T-helper 17 cell (primary cell): ENCODE data around the gene JMJD8. TPM values are rescaled to one million over a fixed set of nuclear protein-coding genes. Genes with fewer than 3 reads are reported as not detected.

Experiments
- ATAC-seq: fragments of 150-1000 bp; cut with Tn5 transposase; 2 replicates; pipeline ENCODE4 v1.10.0; 2021; ENCODE audit warnings: mild to moderate bottlenecking, moderate library complexity
- DNase-seq, 3 donors: peaks; one replicate each; pipeline versions ENCODE4 v3.0.0 to v3.0.0-alpha.2; 2020 to 2021
- H3K9me3 ChIP-seq: one replicate; pipeline ENCODE4 v1.7.0; 2013; ENCODE audit warnings: low read length, mild to moderate bottlenecking; ENCODE audit not compliant: control insufficient read depth, poor library complexity, severe bottlenecking
- H3K27ac Mint-ChIP-seq: one replicate; pipeline ENCODE4 v1.8.0; 2022; ENCODE audit warnings: mild to moderate bottlenecking, moderate library complexity, mixed read lengths
- H3K27me3 Mint-ChIP-seq: one replicate; pipeline ENCODE4 v1.8.0; 2022; ENCODE audit warnings: mixed read lengths
- H3K36me3 Mint-ChIP-seq: one replicate; pipeline ENCODE4 v1.8.0; 2022; ENCODE audit warnings: low read depth, mixed read lengths
- H3K4me1 Mint-ChIP-seq: one replicate; pipeline ENCODE4 v1.8.0; 2022; ENCODE audit warnings: mild to moderate bottlenecking, mixed read lengths
- H3K4me3 Mint-ChIP-seq: one replicate; pipeline ENCODE4 v1.8.0; 2022; ENCODE audit warnings: mild to moderate bottlenecking, moderate library complexity, mixed read lengths
- total RNA-seq, 4 donors: library from RNA in 2 of 4; stranded (reverse) in 2 of 4; gene quantifications; one replicate each; pipeline ENCODE4 v1.2.3 and lab custom pipeline; 2022 to 2026

Gene JMJD8
- total RNA-seq, 2 donors from 2014 or later: 28.0 to 36.1 TPM

DNA sequence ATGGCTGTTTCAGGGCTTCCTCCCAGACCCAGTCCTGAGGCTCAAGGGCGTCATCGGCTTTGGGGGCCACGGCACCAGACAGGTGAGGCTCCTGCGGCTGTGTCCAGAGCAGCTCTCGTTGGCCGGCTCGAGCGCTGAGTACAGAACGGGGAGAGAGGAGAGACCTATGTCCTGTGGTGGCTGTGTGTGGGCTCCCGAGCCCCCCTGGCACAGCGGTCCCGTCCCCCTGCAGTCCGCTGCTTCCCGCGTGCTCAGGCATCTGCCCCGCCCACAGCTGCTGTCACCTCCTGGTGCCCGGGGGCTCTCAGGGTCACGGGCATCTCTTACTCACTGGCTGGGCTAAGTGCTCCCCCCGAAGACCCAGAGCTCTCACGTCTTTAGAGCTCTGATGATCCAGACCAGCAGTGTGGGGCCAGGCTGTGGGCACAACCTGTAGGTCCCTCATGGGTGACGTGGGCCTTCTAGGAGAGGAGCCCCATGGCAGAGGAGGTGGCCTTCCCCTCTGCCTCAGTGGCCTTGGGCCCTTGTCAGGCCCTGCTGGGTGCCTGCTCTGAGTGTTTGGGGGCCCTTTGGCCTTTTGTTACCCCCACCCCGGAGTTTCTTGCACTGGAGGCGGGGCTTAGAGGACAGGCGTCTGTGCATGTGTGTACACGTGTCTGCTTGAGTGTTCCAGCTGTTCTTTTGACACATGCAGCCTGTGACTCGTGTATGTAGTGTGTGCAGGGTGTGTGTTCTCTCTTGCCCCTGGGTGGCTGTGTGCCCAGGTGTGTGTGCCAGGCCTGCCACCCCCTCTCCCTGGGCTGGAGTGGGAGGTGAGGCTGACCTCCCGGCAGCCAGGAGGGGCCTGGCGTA, 31.5 kb downstream of the JMJD8 start:
- Mint-ChIP-seq H3K27ac (no peak overlapping the region), H3K4me3 (peak overlapping the region; percentile 31), H3K36me3 (no peaks in the 10 kb centered on the region)

DNA sequence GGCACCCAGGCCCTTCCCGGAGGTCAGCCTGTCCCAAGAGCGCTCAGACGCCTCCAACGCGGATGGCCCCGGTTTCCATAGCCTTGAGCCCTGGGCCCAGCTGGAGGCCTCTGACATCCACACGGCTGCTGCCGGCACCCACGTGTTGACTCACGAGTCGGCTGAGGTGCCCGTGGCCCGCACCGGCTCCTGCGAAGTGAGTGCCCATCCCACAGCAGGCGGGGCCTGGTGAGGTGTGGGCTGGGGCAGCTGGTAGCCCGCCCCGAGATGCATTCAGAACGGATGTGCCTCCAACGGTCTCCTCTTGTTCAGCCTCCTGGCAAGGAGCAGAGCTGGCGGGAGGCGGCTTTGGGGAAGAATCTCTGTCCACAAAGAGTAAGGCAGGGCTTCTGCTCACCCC, 32.3 kb downstream of the JMJD8 start:
- Mint-ChIP-seq H3K4me3 (peak overlapping the region; percentile 66), H3K36me3 (no peaks in the 10 kb centered on the region)

More for the DNA sequence above, 31.5 kb downstream of the JMJD8 start:
- Mint-ChIP-seq H3K27me3 (no peaks in the 10 kb centered on the region), H3K4me1 (peaks cover 5% of the 10 kb centered on the region)
- H3K9me3 ChIP-seq: no peaks in the 10 kb centered on the region
- ATAC-seq (no peak), DNase-seq (no peak)

DNA sequence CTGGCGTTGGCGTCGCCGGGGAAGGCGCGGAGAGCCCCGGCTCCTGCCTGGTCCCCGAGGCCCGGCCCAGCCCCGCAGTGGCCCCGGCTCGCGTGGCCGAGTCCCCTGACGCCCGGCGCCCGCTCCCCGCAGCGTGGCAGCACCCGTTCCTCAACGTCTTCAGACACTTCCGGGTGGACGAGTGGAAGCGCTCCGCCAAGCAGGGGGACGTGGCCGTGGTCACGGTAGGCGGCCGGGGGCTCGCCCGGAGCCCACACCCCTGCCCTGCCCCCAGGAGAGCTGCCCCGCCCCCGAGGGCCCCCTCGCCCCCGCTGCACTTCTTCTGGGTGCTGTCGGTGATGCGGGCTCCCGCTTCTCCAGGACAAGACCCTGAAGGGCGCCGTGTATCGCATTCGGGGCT, 34.5 kb downstream of the JMJD8 start:
- peaks cover 8% of the 10 kb centered on the region for H3K4me1 Mint-ChIP-seq
- no peaks in the 10 kb centered on the region for H3K36me3 Mint-ChIP-seq
- no peaks in the 10 kb centered on the region for H3K27me3 Mint-ChIP-seq
- peak overlapping the region; percentile 4 for H3K27ac Mint-ChIP-seq
- peak; percentile 7 for ATAC-seq
- no peaks in the 10 kb centered on the region for H3K9me3 ChIP-seq
- no peak for DNase-seq
- H3K4me3 Mint-ChIP-seq: peak overlapping the region; percentile 78

More for the DNA sequence above, 32.3 kb downstream of the JMJD8 start:
- Mint-ChIP-seq H3K4me1 (peaks cover 5% of the 10 kb centered on the region), H3K27me3 (no peaks in the 10 kb centered on the region), H3K27ac (no peak overlapping the region)
- no peak for DNase-seq
- no peaks in the 10 kb centered on the region for H3K9me3 ChIP-seq
- ATAC-seq: no peak

DNA sequence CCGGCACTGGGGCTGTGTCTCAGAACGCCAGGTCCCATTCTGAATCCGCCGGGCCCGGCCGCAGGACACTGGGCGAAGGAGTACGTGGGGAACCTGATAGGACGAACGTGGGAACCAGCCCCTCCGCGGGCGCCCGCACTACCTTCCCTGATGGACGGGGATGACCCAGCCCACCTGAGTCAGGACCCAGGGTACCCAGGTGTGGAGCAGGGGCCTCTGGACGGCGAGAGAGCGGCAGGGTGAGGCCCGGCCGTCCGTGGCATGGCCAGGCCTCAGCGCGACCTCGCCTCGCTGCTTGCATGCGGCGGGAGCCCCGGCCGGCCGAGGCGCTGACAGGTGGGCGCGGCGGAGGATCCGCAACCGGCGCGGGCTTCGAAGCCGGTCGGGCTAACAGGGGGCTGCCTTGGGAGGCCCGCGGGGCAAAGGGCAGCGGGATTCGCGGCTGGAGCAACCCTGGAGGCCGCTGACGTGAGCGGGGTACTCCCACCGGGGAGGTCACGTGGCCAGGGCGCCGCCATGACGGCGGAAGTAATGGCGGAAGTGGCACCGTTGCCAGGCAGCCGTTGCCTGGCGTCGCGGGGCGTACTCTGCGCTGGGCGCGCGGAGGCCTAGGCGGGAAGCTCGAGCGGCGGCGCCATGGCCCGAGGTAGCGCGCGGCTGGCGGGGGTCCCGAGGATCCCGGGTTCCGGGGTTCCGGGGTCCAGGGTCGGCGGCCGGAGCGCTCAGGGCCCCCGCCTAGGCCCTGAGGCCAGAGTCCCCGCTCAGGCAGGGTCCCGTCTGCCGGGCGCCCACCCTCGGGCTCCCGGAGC, 35.1 kb downstream of the JMJD8 start, which contains the start of gene WDR90:
Gene WDR90 (plus strand): TSS at position 585 of the 809 bp plus-strand sequence. CDS start 52 bp downstream, at position 637.
- DNase-seq (peak; percentile 88 to 92 (median 89)), ATAC-seq (peak; percentile 97)
- H3K9me3 ChIP-seq: no peaks in the 10 kb centered on the region
- peak within 1 kb of the TSS; percentile 83 for H3K4me3 Mint-ChIP-seq
- H3K27me3 Mint-ChIP-seq: no peaks in the 10 kb centered on the region
- H3K36me3 Mint-ChIP-seq: no peaks in the 10 kb centered on the region
- H3K27ac Mint-ChIP-seq: peak within 1 kb of the TSS; percentile 39
- H3K4me1 Mint-ChIP-seq: peaks cover 13% of the 10 kb centered on the region

DNA sequence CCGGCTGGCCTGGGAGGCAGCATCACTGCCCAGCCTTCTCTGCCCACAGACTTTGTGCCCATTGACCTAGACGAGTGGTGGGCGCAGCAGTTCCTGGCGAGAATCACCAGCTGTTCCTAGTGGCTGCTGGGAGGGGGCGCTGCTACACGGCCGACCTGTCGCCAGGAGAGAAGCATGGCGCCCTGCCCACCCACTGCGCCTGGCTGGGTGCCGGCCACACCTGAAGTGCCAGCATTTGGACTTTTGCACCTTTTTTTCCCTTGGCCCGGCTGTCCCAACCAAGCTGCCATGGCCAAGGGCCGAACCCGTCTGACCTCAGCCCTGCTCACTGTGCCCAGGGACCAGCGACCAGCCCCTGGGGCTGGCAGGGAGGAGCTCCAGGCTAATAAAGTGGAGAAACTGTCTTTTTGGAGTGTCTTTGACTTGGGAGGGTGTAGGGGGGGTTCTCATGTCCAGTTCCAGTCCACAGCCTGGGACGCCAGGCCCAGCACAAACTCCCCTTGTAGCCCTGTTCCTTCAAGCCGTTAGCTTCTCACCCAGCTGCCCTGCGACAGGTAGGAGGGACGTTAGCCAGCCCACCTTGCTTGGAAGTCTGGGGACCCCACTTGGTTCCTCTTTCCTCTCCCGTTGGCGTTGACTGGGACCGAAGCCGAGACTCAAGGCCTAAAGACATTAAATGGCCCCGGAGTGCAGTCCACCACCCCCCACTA, 35.9 kb downstream of the JMJD8 start:
- H3K4me3 Mint-ChIP-seq: peak overlapping the region; percentile 83
- DNase-seq (no peak), ATAC-seq (no peak)
- H3K4me1 Mint-ChIP-seq: peaks cover 14% of the 10 kb centered on the region
- H3K9me3 ChIP-seq: no peaks in the 10 kb centered on the region
- H3K36me3 Mint-ChIP-seq: no peaks in the 10 kb centered on the region
- no peaks in the 10 kb centered on the region for H3K27me3 Mint-ChIP-seq
- H3K27ac Mint-ChIP-seq: peak overlapping the region; percentile 39

DNA sequence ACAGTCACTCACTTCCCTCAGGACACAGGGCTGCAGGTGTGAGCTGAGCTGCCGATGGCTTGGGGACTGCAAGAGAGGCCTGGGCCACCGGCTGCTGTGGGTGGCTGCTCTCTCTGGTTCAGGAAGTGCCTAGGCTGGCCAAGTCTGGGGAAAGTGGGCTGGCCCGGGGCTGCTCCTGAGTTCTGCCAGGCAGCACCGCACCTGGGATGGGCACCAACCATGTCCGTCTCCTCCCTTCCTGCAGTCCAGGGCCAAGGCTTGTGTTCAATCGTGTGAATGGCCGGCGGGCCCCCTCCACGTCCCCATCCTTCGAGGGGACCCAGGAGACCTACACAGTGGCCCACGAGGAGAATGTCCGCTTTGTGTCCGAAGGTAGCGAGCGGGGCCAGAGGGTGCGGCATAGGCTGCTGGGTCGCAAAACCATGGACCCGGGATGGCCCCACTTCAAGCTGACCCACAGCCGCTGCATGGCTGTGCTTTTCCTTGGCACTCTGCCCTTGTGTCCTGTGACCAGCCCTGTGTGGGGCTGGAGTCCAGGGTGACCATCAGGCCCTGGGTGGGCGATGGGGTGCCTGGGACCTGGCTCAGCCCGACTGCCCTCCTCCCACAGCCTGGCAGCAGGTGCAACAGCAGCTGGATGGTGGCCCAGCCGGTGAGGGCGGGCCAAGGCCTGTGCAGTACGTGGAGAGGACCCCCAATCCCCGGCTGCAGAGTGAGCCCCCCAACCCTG, 36.8 kb downstream of the JMJD8 start:
- no peak overlapping the region for H3K27ac Mint-ChIP-seq

DNA sequence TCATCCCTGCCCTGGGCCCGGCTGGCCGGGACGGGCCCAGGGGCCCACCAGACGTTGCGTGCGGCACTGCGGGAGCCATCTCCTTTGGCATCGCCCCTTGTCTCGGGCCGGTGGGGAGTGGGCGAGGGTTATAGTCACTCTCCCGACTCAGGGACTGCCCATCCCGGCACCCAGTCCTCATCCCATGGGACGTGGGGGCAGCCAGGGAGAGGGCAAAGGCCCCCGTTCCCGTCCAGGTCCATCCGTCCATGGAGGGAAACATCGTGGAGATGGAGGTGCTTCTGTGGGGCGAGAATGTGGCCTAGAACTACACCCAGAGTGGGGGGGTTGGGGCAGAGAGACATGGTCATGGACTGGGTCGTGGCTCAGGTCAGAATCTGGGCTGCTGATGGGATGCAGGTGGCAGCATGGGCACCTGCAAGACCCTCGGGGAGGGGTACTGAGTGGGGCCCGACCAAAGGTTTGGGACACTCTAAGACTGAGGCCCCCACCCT, 37.4 kb downstream of the JMJD8 start:
- ATAC-seq (no peak), DNase-seq (no peak)
- no peak overlapping the region for H3K4me3 Mint-ChIP-seq
- H3K27me3 Mint-ChIP-seq: no peaks in the 10 kb centered on the region
- H3K9me3 ChIP-seq: no peaks in the 10 kb centered on the region
- H3K36me3 Mint-ChIP-seq: no peaks in the 10 kb centered on the region
- H3K27ac Mint-ChIP-seq: no peak overlapping the region
- H3K4me1 Mint-ChIP-seq: peaks cover 14% of the 10 kb centered on the region

More for the DNA sequence above, 36.8 kb downstream of the JMJD8 start:
- DNase-seq: no peak
- H3K9me3 ChIP-seq: no peaks in the 10 kb centered on the region
- H3K27me3 Mint-ChIP-seq: no peaks in the 10 kb centered on the region
- H3K4me3 Mint-ChIP-seq: no peak overlapping the region
- H3K4me1 Mint-ChIP-seq: peaks cover 14% of the 10 kb centered on the region
- no peaks in the 10 kb centered on the region for H3K36me3 Mint-ChIP-seq
- no peak for ATAC-seq

DNA sequence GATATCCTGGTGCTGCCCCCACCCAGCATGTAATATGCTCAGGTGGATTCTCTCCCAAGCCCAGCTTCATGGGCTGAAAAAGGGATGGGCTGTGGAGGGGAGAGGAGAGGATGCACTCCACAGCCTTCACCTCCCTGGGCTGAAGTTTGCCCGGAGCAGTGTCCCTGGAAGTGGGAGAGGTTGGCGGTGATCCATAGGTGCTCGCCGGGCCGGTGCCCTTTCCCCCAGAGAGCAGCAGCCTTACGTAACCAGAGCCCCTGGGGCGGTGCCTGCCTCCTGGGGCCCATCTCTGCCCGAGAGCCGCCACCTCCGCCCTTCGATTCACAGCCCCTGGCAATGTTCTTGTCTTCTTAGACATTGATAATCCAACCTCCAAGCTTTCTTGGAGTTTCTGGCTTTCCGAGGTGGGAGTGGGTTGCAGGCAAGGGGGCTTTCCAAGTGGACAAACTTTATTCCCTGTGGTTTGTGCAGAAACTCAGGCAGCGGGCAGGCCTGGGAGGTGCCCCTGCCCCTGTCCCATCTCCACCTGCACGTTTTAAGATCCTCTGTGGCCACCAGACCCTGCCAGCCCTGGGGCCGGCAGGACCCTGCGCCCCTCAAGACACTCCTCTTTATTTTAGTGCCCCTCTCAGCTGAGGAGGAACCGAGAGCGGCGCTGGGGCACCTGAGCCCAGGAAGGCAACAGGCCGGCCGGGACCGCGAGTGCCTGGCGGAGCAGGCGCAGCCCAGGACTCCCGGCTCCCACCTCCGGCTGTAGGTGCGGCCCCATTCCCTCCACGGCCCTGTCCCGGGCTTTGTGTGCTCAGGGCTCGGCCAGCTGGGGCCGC, 38.1 kb downstream of the JMJD8 start:
- no peaks in the 10 kb centered on the region for H3K36me3 Mint-ChIP-seq
- H3K4me1 Mint-ChIP-seq: peaks cover 14% of the 10 kb centered on the region

DNA sequence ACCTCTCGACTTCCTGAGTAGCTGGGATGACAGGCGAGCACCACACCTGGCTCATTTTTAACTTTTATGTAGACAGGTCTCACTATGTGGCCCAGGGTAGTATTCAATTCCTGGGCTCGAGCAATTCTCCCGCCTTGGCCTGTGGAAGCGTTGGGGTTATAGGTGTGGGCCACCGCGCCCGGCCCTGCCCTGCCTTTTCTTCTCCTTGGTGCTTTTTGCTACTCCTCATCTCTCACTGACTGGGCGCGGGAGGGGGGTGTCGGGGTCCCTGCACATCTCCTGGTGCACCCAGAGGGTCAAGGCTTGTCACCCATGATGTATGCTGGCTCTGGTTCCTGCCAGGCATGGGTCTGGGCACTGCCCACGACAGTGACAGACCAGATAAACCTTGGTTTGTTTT, 39.6 kb downstream of the JMJD8 start:
- ATAC-seq: no peak
- H3K9me3 ChIP-seq: no peaks in the 10 kb centered on the region
- H3K27me3 Mint-ChIP-seq: no peaks in the 10 kb centered on the region
- peak overlapping the region; percentile 47 for H3K27ac Mint-ChIP-seq
- peaks cover 14% of the 10 kb centered on the region for H3K4me1 Mint-ChIP-seq
- H3K36me3 Mint-ChIP-seq: no peaks in the 10 kb centered on the region
- DNase-seq: no peak
- H3K4me3 Mint-ChIP-seq: no peak overlapping the region

More for the DNA sequence above, 38.1 kb downstream of the JMJD8 start:
- no peak overlapping the region for H3K27ac Mint-ChIP-seq
- no peaks in the 10 kb centered on the region for H3K9me3 ChIP-seq
- H3K27me3 Mint-ChIP-seq: no peaks in the 10 kb centered on the region
- ATAC-seq (no peak), DNase-seq (no peak)
- H3K4me3 Mint-ChIP-seq: no peak overlapping the region

DNA sequence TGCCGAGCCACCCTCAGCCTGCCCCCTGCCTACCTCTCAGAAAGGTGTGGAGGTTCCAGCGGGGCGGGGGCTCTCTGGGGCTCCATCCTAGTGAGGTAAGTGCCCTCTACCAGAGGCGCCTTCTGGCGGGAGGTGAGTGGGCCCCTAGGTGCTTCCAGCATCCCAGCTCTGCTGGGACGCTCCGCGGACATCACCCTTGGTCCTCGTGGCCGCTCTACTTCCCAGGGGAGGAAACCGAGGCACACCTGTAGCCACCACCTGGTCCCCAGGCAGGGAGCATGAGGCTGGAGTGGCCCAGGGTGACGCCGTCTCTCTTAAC, 41.1 kb downstream of the JMJD8 start:
- H3K36me3 Mint-ChIP-seq: no peaks in the 10 kb centered on the region
- peak overlapping the region; percentile 41 for H3K27ac Mint-ChIP-seq
- DNase-seq (no peak), ATAC-seq (no peak)
- peaks cover 12% of the 10 kb centered on the region for H3K4me1 Mint-ChIP-seq
- H3K9me3 ChIP-seq: no peaks in the 10 kb centered on the region
- H3K27me3 Mint-ChIP-seq: no peaks in the 10 kb centered on the region
- H3K4me3 Mint-ChIP-seq: peak overlapping the region; percentile 76

DNA sequence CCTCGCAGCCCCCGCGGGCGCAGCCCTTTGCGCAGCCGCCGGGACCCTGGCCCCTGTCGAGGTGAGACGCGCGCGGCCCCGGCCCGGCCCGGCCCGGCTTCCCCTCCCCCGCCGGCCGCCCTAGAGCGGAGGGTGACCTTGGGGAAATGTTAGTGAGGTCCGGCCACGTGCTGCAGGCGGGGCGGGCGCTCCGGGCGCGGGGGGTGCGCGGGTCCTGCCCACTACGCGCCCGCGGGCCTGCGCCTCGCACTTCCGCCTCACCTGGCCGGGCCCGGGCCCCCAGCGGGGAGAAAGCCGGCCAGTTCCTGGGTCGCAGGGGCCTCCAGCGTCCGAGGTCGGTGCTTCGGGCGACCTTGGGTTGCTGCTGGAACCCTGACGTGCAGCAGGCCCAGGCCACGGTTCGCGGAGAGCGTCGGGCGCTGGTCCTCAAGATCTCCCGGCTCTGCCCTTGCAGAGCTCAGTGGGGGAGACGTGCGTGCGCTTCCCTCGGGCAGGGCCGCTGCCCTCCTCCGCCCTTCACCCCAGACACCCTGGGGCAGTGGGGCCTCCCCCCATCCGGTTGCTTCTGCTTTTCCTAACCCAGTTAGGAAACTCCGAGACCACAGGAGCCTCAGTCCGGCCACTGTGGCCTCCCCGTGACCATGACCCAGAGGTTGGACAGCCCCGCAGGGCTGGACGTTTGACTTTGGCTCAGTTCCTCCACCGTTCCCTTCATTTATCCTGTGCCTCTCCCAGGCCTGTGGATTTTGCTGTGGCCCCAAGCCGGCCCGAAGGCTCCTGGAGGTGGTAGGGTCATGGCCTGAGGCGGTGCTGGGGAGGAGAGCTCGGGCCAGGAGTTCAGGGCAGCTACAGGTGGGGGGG, 41.7 kb downstream of the JMJD8 start:
- Mint-ChIP-seq H3K4me1 (peaks cover 9% of the 10 kb centered on the region), H3K36me3 (no peaks in the 10 kb centered on the region), H3K27me3 (no peaks in the 10 kb centered on the region), H3K4me3 (peak overlapping the region; percentile 76), H3K27ac (peak overlapping the region; percentile 41)
- no peaks in the 10 kb centered on the region for H3K9me3 ChIP-seq
- DNase-seq: no peak
- ATAC-seq: peak; percentile 48
